PC-9 (cell line): ENCODE data around the gene ZBTB24.

Source experiments
- EZH2 ChIP-seq: fragments of 200-600 bp; sonication (generic); IDR thresholded peaks from 2 replicates; pipeline ENCODE4 v1.8.0; 2017; ENCODE audit warnings: antibody characterized with exemption, low read depth
- TF ChIP-seq, protein P1 (sequence below): fragments of 200-600 bp; sonication (generic); conservative IDR thresholded peaks from 2 replicates; pipeline ENCODE4 v1.6.1; 2017; ENCODE audit warnings: mixed run types, antibody characterized with exemption, mild to moderate bottlenecking, moderate library complexity

DNA sequence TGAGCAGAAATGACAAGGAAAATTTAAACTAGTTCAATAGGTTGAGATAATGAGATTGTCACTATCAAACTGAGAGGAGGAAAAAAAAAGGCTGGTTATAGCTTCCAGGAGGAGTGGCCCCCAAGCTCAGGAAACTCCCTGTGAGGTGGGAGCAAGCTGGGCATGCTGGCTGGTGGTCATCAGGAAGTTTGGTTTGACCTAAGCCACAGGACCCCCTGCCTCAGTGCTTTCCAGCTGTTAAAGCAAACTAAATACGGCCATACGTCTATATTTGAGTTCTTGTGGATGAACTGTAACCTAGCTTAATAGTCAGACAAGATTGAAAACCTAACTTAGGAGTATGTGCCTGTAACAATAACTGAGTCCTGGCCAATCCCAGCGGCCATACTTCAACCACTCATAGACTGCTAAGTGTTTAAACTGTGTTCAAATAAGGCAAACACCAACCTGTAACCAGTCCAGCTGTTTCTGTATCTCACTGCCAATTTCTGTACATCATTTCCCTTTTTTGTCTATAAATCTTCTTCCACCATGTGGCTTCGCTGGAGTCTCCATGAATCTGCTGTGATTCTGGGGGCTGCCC lies 24.6 kb upstream of the ZBTB24 start:
- TF ChIP-seq, protein P1, sequence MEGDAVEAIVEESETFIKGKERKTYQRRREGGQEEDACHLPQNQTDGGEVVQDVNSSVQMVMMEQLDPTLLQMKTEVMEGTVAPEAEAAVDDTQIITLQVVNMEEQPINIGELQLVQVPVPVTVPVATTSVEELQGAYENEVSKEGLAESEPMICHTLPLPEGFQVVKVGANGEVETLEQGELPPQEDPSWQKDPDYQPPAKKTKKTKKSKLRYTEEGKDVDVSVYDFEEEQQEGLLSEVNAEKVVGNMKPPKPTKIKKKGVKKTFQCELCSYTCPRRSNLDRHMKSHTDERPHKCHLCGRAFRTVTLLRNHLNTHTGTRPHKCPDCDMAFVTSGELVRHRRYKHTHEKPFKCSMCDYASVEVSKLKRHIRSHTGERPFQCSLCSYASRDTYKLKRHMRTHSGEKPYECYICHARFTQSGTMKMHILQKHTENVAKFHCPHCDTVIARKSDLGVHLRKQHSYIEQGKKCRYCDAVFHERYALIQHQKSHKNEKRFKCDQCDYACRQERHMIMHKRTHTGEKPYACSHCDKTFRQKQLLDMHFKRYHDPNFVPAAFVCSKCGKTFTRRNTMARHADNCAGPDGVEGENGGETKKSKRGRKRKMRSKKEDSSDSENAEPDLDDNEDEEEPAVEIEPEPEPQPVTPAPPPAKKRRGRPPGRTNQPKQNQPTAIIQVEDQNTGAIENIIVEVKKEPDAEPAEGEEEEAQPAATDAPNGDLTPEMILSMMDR, result no peak
- no peak for TF ChIP-seq EZH2
